Tibial nerve (tissue), 4 donors: ENCODE results near the gene GPRC5B. TPM values are rescaled to one million over a fixed set of nuclear protein-coding genes. Genes with fewer than 3 reads are reported as not detected.

ENCODE experiments used
- DNase-seq, 2 donors: peaks; one replicate each; pipeline ENCODE4 v3.0.0-alpha.2; 2019; ENCODE audit warnings: low spot score in 2 of 2
- H3K27ac ChIP-seq, 4 donors: fragments of 200-600 bp; sonication (generic) in 3 of 4; one replicate each; pipeline ENCODE4 v1.5.1; 2017 to 2019; ENCODE audit warnings: mild to moderate bottlenecking in 1 of 4
- H3K27me3 ChIP-seq, 2 donors: fragments of 200-600 bp; sonication (generic) in 1 of 2; one replicate each; pipeline versions ENCODE4 v1.5.1 to v1.6.0; 2017 to 2019
- H3K36me3 ChIP-seq, 3 donors: fragments of 200-600 bp; sonication (generic); one replicate each; pipeline ENCODE4 v1.5.1; 2018 to 2019
- H3K4me1 ChIP-seq, 4 donors: fragments of 200-600 bp; sonication (generic) in 3 of 4; one replicate each; pipeline ENCODE4 v1.5.1; 2017 to 2019
- H3K4me3 ChIP-seq, 4 donors: fragments of 200-600 bp; sonication (generic) in 3 of 4; one replicate each; pipeline ENCODE4 v1.5.1; 2017 to 2019; ENCODE audit warnings: mild to moderate bottlenecking in 1 of 4, moderate library complexity in 1 of 4
- H3K9me3 ChIP-seq, 4 donors: fragments of 200-600 bp; sonication (generic) in 3 of 4; one replicate each; pipeline ENCODE4 v1.5.1; 2017 to 2019
- EP300 ChIP-seq, 2 donors: sonication (generic); formaldehyde crosslinking; IDR thresholded peaks; one replicate each; pipeline ENCODE4 v1.6.1; 2017; ENCODE audit warnings: antibody characterized with exemption in 2 of 2, mild to moderate bottlenecking in 1 of 2
- POLR2A ChIP-seq, 2 donors: fragments of 450-650 bp; IDR thresholded peaks; one replicate each; pipeline ENCODE4 v1.6.1; 2017; ENCODE audit warnings: antibody characterized with exemption in 2 of 2, mild to moderate bottlenecking in 2 of 2, moderate library complexity in 2 of 2
- WGBS, 2 donors: methylation state at CpG; one replicate each; pipeline ENCODE4 v1.1.5; 2018; 5-methylcytosine and 5-hydroxymethylcytosine counted together
- total RNA-seq, 4 donors: library from RNA; depleted of rRNA; stranded (reverse); fragments of >200 nt; gene quantifications; one replicate each; pipeline ENCODE4 v1.1.0, GENCODE V29; 2016
- TF ChIP-seq, protein P1 (sequence below), 5 experiments: fragments of 200-600 bp in 3 of 5; fragments of 450-650 bp in 2 of 5; sonication (generic) in 3 of 5; IDR thresholded peaks; one replicate each; pipeline ENCODE4 v1.5.1; 2016 to 2019; ENCODE audit warnings: antibody characterized with exemption in 5 of 5, mild to moderate bottlenecking in 3 of 5, moderate library complexity in 2 of 5

The GPRC5B gene
- total RNA-seq, 4 donors from 2014 or later = 68.4 to 116 (median 101) TPM

DNA sequence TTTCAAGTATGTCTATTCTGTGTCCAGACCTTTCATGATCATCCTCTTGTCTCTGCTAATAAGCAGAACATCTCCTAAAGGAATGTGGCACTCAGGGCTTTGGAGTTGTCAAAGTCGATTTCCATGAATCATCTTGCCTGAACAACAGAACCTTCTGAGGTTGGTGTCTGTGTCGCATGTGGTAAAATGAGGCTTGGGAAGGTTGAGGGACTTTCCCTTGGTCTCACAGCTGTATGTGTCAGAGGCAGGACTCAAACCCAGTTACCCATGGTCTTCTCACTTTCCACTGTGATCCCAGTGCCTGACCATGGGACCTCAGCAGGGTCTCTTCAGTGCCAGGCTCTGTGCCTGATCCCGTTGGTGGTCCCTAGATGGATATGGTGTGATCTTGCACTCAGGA is 4.2 kb upstream of the GPRC5B start:
- 75 to 84% methylated on average over 3 of the region's 3 CpGs for WGBS, 2 donors
- TF ChIP-seq, protein P1, sequence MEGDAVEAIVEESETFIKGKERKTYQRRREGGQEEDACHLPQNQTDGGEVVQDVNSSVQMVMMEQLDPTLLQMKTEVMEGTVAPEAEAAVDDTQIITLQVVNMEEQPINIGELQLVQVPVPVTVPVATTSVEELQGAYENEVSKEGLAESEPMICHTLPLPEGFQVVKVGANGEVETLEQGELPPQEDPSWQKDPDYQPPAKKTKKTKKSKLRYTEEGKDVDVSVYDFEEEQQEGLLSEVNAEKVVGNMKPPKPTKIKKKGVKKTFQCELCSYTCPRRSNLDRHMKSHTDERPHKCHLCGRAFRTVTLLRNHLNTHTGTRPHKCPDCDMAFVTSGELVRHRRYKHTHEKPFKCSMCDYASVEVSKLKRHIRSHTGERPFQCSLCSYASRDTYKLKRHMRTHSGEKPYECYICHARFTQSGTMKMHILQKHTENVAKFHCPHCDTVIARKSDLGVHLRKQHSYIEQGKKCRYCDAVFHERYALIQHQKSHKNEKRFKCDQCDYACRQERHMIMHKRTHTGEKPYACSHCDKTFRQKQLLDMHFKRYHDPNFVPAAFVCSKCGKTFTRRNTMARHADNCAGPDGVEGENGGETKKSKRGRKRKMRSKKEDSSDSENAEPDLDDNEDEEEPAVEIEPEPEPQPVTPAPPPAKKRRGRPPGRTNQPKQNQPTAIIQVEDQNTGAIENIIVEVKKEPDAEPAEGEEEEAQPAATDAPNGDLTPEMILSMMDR (IDR thresholded peaks at IDR 0.05) = no peak
- no peak for TF ChIP-seq POLR2A (IDR thresholded peaks at IDR 0.05)
- no peak for TF ChIP-seq EP300 (IDR thresholded peaks at IDR 0.05)
- peaks cover 0 to 8% of the 10 kb centered on the region in 2 donors for H3K27me3 ChIP-seq
- peaks cover 0 to 22% (median 12%) of the 10 kb centered on the region in 4 donors for H3K4me1 ChIP-seq
- H3K27ac ChIP-seq = no peak overlapping the region
- H3K4me3 ChIP-seq = no peak overlapping the region
- no peak for DNase-seq
- H3K9me3 ChIP-seq = no peaks in the 10 kb centered on the region
- H3K36me3 ChIP-seq = no peaks in the 10 kb centered on the region

DNA sequence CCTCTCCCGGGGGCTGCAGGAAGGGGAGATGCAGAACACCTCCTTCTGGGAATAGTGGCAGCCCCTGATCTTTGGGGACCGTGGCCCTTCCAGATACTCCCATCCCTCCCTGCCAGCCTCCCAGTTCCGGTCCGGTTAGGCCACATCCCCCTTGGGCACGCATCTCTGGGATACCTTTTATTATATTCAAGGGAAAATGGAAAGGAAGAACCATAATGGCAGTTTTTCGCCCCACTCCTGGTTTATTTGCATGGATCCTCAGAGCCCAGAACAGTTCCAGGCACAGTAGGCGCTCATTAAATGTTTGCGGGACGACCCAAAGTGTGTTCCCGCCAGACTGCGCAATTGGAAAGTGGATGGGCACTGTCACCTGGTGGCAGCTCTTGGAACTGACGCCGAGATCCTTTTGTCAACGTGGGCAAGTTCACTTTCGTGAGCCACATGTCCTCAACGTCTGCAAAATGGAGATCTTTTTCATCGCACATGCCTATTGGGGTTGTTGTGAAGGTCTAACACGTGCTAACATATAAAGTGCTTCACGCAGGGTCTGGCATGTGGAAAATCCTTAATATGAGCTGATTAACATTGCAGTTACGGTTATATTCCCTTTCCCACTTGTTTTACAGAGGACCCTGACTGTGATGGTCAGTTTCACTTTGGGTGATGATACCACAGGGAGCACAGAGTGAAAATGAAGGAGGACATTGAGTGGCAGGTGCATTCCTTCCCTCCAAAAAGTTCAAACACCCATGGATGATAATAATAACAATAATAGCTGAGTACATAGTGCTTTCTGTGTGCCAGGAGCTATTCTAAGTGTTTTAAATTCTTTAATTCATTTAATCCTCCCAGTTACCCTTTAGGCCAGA is 1.7 kb upstream of the GPRC5B start:
- H3K27ac ChIP-seq = peak overlapping the region in 2 of 4 donors; percentile 52 to 91
- H3K27me3 ChIP-seq = peaks cover 0 to 18% of the 10 kb centered on the region in 2 donors
- H3K4me3 ChIP-seq = peak overlapping the region in 3 of 4 donors; percentile 60 to 84 (median 82)
- DNase-seq = peak; percentile 75 to 92
- no peaks in the 10 kb centered on the region for H3K36me3 ChIP-seq
- H3K9me3 ChIP-seq = no peaks in the 10 kb centered on the region
- TF ChIP-seq, protein P1 (IDR thresholded peaks at IDR 0.05) = peak; percentile 98 to 100 (median 99)
- peak in 1 of 2 donors; percentile 41 for TF ChIP-seq EP300 (IDR thresholded peaks at IDR 0.05)
- TF ChIP-seq POLR2A (IDR thresholded peaks at IDR 0.05) = no peak
- H3K4me1 ChIP-seq = peaks cover 0 to 46% (median 18%) of the 10 kb centered on the region in 4 donors
- whole genome bisulfite sequencing, 2 donors = 4 to 9% methylated on average over 20 of the region's 20 CpGs

DNA sequence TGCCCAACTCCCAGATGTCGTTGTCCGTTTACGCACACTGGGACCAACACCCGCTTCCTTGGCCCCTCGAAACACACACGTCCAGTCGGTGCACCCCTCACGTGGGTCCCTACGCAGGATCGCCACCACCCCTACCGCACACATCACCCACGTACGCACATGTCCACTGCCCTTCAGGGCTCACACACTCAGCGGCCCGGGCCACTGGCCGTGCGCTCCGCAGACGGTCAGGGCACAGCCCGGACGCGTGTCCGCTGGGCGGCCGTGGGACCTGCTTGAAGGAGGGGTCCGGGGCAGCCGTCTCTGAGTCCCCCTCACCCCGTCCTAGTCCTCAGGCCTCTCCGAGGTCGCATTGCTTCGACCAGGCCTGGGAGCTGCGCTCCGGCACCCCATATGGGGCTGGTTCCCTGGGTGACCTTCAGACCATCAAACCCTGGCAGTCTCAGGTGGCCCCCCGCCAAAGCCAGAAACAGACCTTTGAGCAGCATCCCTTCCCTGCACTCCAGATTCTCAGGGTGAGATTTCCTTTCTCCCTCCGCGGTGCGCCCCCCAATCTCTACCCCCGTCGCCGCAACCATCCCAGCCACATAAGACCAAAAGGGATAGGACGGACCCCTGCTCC is 914 bp upstream of the GPRC5B start:
- H3K4me3 ChIP-seq = peak overlapping the region; percentile 50 to 84 (median 71)
- DNase-seq = peak in 1 of 2 donors; percentile 28
- no peaks in the 10 kb centered on the region for H3K9me3 ChIP-seq
- peak in 1 of 2 donors; percentile 48 for TF ChIP-seq EP300 (IDR thresholded peaks at IDR 0.05)
- TF ChIP-seq, protein P1 (IDR thresholded peaks at IDR 0.05) = no peak
- H3K27me3 ChIP-seq = peaks cover 0 to 18% of the 10 kb centered on the region in 2 donors
- peaks cover 0 to 46% (median 18%) of the 10 kb centered on the region in 4 donors for H3K4me1 ChIP-seq
- 9 to 31% methylated on average over 41 of the region's 41 CpGs for WGBS, 2 donors
- H3K27ac ChIP-seq = peak overlapping the region in 3 of 4 donors; percentile 32 to 91 (median 52)
- no peaks in the 10 kb centered on the region for H3K36me3 ChIP-seq

DNA sequence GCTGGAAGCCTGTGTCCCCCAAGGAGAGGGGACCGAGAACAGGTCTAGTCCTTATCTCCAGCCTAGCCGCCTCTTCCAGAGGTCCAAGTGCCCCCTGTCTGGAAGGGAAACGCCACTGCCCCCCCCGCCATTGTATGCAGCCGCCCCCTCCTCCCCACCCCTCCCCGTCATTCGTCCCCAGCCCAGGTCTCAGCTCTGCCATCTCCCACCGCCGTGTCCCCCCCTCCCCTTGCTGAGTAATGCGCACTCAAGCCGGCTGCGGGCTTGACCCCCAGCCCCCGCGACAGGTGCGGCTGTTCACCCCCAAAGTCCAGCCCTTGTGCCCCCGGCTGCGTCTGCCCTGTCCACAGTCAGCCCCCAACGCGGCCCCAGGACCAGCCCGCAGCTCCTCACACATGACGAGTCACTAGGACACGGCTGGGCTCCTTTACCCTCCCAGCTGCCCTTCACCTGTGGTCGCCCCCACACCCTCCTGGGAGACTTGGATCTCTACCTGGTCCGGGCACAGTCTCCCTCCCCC is 622 bp downstream of the GPRC5B start:
- H3K4me3 ChIP-seq = peak overlapping the region; percentile 60 to 84 (median 76)
- H3K27me3 ChIP-seq = peaks cover 0 to 18% of the 10 kb centered on the region in 2 donors
- H3K36me3 ChIP-seq = peaks cover 0 to 4% (median 0%) of the 10 kb centered on the region in 3 donors
- H3K9me3 ChIP-seq = no peaks in the 10 kb centered on the region
- peak overlapping the region; percentile 75 to 91 (median 80) for H3K27ac ChIP-seq
- H3K4me1 ChIP-seq = peaks cover 0 to 46% (median 18%) of the 10 kb centered on the region in 4 donors
- DNase-seq = no peak
- TF ChIP-seq, protein P1 (IDR thresholded peaks at IDR 0.05) = no peak
- TF ChIP-seq POLR2A (IDR thresholded peaks at IDR 0.05) = no peak
- no peak for TF ChIP-seq EP300 (IDR thresholded peaks at IDR 0.05)
- WGBS, 2 donors = 0 to 3% methylated on average over 13 to 23 of the region's 24 CpGs
